ENCODE results near the gene TBX19.
"Not testable (repeated sequence)": the region's sequence is repeated elsewhere in the genome, so short reads cannot be mapped to it uniquely, and the experiment has no call there.

Gene TBX19

DNA sequence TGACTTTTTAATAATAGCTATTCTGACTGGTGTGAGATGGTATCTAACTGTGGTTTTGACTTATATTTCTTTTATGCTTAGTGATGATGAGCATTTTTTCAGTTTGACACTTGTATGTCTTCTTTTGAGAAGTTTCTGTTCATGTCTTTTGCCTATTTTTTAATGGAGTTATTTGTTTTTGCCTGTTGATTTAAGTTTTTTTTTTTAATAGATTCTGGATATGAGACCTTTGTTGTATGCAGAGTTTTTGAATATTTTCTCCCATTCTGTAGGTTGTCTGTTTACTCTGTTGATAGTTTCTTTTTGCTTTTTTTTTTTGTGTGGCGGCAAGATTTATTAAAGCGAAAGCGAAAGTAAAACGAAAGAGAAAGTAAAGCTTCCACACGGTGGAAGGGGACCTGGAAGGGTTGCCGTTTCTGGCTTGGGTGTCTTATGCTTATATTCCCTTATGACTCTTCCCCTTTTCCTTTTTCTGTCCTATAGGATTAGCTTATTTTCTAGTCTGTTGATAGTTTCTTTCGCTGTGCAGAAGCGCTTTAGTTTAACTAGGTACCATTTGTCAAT, 67.6 kb downstream of the TBX19 start:
- DNase-seq (ENCODE audit: insufficient read length, low spot score), result no peak
- peak; percentile 28 for FAIRE-seq

GRCh38 chr1:168354335-168355269, 73.9 kb downstream of the TBX19 start:
- not testable (repeated sequence) for DNase-seq (ENCODE audit: insufficient read length, low spot score); FAIRE-seq

GRCh38 chr1:168360151-168361021, 79.7 kb downstream of the TBX19 start:
- FAIRE-seq (no peak), DNase-seq (ENCODE audit: insufficient read length, low spot score) (no peak)

- FAIRE-seq (no peak), DNase-seq (ENCODE audit: insufficient read length, low spot score) (no peak)
Observed at GRCh38 chr1:168361252-168361651, 80.6 kb downstream of the TBX19 start.

- DNase-seq (ENCODE audit: insufficient read length, low spot score), result no peak
Observed at GRCh38 chr1:168362991-168363390, 82.3 kb downstream of the TBX19 start.

More at GRCh38 chr1:168362991-168363390, 82.3 kb downstream of the TBX19 start:
- FAIRE-seq, result no peak

Measured in GM19239 (cell line).